H9 (cell line): ENCODE results near the gene DOK5. TPM values are rescaled to one million over a fixed set of nuclear protein-coding genes. Genes with fewer than 3 reads are reported as not detected.

Experiments used
- DNase-seq: peaks from one replicate; pipeline ENCODE4 v3.0.0-alpha.2; 2017
- H2AFZ ChIP-seq: one replicate; pipeline ENCODE4 v1.6.1; 2013; ENCODE audit warnings: mild to moderate bottlenecking, low read length, control low read depth, moderate library complexity
- H2AK5ac ChIP-seq: 2 replicates; pipeline ENCODE4 v1.6.1; 2013; ENCODE audit warnings: low read length, control low read depth, mixed read lengths; ENCODE audit not compliant: insufficient read length
- H2BK120ac ChIP-seq: one replicate; pipeline ENCODE4 v1.6.1; 2013; ENCODE audit warnings: low read depth, mild to moderate bottlenecking, low read length, control low read depth, inconsistent platforms; ENCODE audit not compliant: poor library complexity, severe bottlenecking
- H2BK12ac ChIP-seq: 2 replicates; pipeline ENCODE4 v1.6.1; 2013; ENCODE audit warnings: low read length, control low read depth, mixed read lengths, low read depth; ENCODE audit not compliant: insufficient read length
- H2BK15ac ChIP-seq: 2 replicates; pipeline ENCODE4 v1.6.1; 2013; ENCODE audit warnings: low read depth, low read length, control low read depth
- H2BK20ac ChIP-seq: one replicate; pipeline ENCODE4 v1.6.1; 2013; ENCODE audit warnings: low read depth, mild to moderate bottlenecking, low read length, control low read depth, inconsistent platforms; ENCODE audit not compliant: poor library complexity, severe bottlenecking
- H2BK5ac ChIP-seq: 2 replicates; pipeline ENCODE4 v1.6.1; 2013; ENCODE audit warnings: low read length, control low read depth, mixed read lengths; ENCODE audit not compliant: insufficient read length
- H3K14ac ChIP-seq: 2 replicates; pipeline ENCODE4 v1.6.1; 2013; ENCODE audit warnings: low read length, control low read depth; ENCODE audit not compliant: insufficient read depth
- H3K18ac ChIP-seq: 2 replicates; pipeline ENCODE4 v1.6.1; 2013; ENCODE audit warnings: low read depth, mild to moderate bottlenecking, mixed read lengths, low read length, control low read depth; ENCODE audit not compliant: insufficient read length
- H3K23ac ChIP-seq: 2 replicates; pipeline ENCODE4 v1.6.1; 2013; ENCODE audit warnings: low read length, control low read depth, mixed read lengths, low read depth; ENCODE audit not compliant: insufficient read length
- H3K23me2 ChIP-seq: 2 replicates; pipeline ENCODE4 v1.6.1; 2013; ENCODE audit warnings: low read depth, mild to moderate bottlenecking, mixed read lengths, low read length, control low read depth; ENCODE audit not compliant: insufficient read length, poor library complexity, severe bottlenecking
- H3K27ac ChIP-seq: 2 replicates; pipeline ENCODE4 v1.5.1; 2013; ENCODE audit warnings: low read length, control low read depth, mixed read lengths, low read depth; ENCODE audit not compliant: insufficient read length
- H3K27me3 ChIP-seq: 2 replicates; pipeline ENCODE4 v1.6.1; 2013; ENCODE audit warnings: low read length, control low read depth, inconsistent platforms; ENCODE audit not compliant: insufficient read depth
- H3K4ac ChIP-seq: 2 replicates; pipeline ENCODE4 v1.6.1; 2013; ENCODE audit warnings: low read depth, mild to moderate bottlenecking, control low read depth, inconsistent platforms, low read length, moderate library complexity
- H3K4me1 ChIP-seq: 2 replicates; pipeline ENCODE4 v1.6.1; 2013; ENCODE audit warnings: low read length, control low read depth, inconsistent platforms; ENCODE audit not compliant: insufficient read depth
- H3K4me2 ChIP-seq: 2 replicates; pipeline ENCODE4 v1.6.1; 2013; ENCODE audit warnings: low read length, control low read depth, mixed read lengths; ENCODE audit not compliant: insufficient read length, insufficient read depth
- H3K56ac ChIP-seq: 2 replicates; pipeline ENCODE4 v1.6.1; 2013; ENCODE audit warnings: low read depth, mild to moderate bottlenecking, mixed read lengths, low read length, control low read depth; ENCODE audit not compliant: insufficient read length
- H3K79me1 ChIP-seq: 2 replicates; pipeline ENCODE4 v1.6.1; 2013; ENCODE audit warnings: low read depth, mild to moderate bottlenecking, moderate library complexity, low read length, control low read depth, inconsistent platforms; ENCODE audit not compliant: insufficient read depth, poor library complexity, severe bottlenecking
- H3K79me2 ChIP-seq: 2 replicates; pipeline ENCODE4 v1.6.1; 2013; ENCODE audit warnings: low read length, control low read depth, inconsistent platforms; ENCODE audit not compliant: insufficient read depth
- H3K9ac ChIP-seq: 2 replicates; pipeline ENCODE4 v1.6.1; 2013; ENCODE audit warnings: low read length, control low read depth, mixed read lengths; ENCODE audit not compliant: insufficient read length; ENCODE audit errors: extremely low read depth
- H3K9me3 ChIP-seq: one replicate; pipeline ENCODE4 v1.6.1; 2013; ENCODE audit warnings: low read depth, low read length, inconsistent platforms; ENCODE audit not compliant: control insufficient read depth
- H3T11ph ChIP-seq: one replicate; pipeline ENCODE4 v1.6.1; 2013; ENCODE audit warnings: mild to moderate bottlenecking, low read length, control low read depth, inconsistent platforms
- H4K20me1 ChIP-seq: one replicate; pipeline ENCODE4 v1.6.1; 2013; ENCODE audit not compliant: control insufficient read depth, insufficient read length, insufficient read depth
- H4K5ac ChIP-seq: 2 replicates; pipeline ENCODE4 v1.6.1; 2013; ENCODE audit warnings: low read depth, mild to moderate bottlenecking, mixed read lengths, low read length, control low read depth; ENCODE audit not compliant: insufficient read length
- H4K8ac ChIP-seq: replicated peaks from 2 replicates; pipeline ENCODE4 v1.6.1; 2013; ENCODE audit warnings: low read length, control low read depth, mixed read lengths, low read depth; ENCODE audit not compliant: insufficient read length
- H4K91ac ChIP-seq: 2 replicates; pipeline ENCODE4 v1.6.1; 2013; ENCODE audit warnings: low read depth, mild to moderate bottlenecking, moderate library complexity, mixed read lengths, low read length, control low read depth; ENCODE audit not compliant: insufficient read length
- H3K27ac Mint-ChIP-seq, 3 experiments: 2 replicates in 2 of 3; 3 replicates in 1 of 3; pipeline ENCODE4 v1.8.0; 2020 to 2021; ENCODE audit warnings: mixed read lengths in 3 of 3, mild to moderate bottlenecking in 1 of 3, moderate library complexity in 1 of 3
- H3K27me3 Mint-ChIP-seq: 2 replicates; pipeline ENCODE4 v1.8.0; 2021; ENCODE audit warnings: low read depth, mild to moderate bottlenecking, moderate library complexity, mixed read lengths
- H3K36me3 Mint-ChIP-seq, 3 experiments: 2 replicates in 2 of 3; 3 replicates in 1 of 3; pipeline ENCODE4 v1.8.0; 2020 to 2021; ENCODE audit warnings: low read depth in 3 of 3, mixed read lengths in 3 of 3; ENCODE audit not compliant: insufficient read depth in 1 of 3
- H3K4me1 Mint-ChIP-seq, 2 experiments: 2 replicates each; pipeline ENCODE4 v1.8.0; 2020; ENCODE audit warnings: mixed read lengths in 2 of 2
- H3K4me3 Mint-ChIP-seq, 2 experiments: 2 replicates in 1 of 2; 3 replicates in 1 of 2; pipeline ENCODE4 v1.8.0; 2020 to 2021; ENCODE audit warnings: mild to moderate bottlenecking in 2 of 2, mixed read lengths in 2 of 2, moderate library complexity in 1 of 2
- H3K9me3 Mint-ChIP-seq, 2 experiments: 2 replicates in 1 of 2; 3 replicates in 1 of 2; pipeline ENCODE4 v1.8.0; 2020; ENCODE audit warnings: mild to moderate bottlenecking in 2 of 2, mixed read lengths in 2 of 2, moderate library complexity in 1 of 2
- WGBS: extraction: QIAGEN DNeasy Blood & Tissue Kit; methylation state at CpG from one replicate; pipeline ENCODE4 v1.1.7; 2013; ENCODE audit warnings: missing lambda C conversion rate, low lambda C conversion rate, mixed read lengths; ENCODE audit not compliant: insufficient read length; ENCODE audit errors: extremely low coverage; 5-methylcytosine and 5-hydroxymethylcytosine counted together
- total RNA-seq: library from RNA; stranded (reverse); gene quantifications from 2 replicates; pipeline ENCODE4 v1.2.1, GENCODE V29; 2021
- TF ChIP-seq, protein P1 (sequence below): fragments of 200-600 bp; sonication (generic); conservative IDR thresholded peaks from 3 replicates; pipeline ENCODE4 v1.8.0; 2021; ENCODE audit warnings: antibody characterized with exemption, mild to moderate bottlenecking

The DOK5 gene
- total RNA-seq, 1 experiment from 2014 or later: 4.5 TPM

DNA sequence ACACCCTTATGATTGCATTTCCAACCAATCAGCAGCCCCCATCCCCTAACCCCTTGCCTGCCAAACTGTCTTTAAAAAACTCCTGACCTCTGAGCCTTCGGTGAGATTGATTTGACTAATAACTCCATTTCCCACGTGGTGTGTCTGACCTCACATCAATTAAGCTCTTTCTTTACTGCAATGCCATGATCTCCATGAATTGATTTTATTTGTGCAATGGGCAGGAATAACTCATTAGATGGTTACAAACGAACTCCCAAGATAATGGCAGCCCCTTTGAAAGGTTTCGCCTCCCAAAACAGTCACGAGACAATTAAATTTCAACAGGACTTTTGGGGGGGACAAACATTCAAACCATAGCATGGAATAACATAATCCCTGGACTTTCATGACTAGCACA is 161.2 kb downstream of the DOK5 start:
- H3K9me3 ChIP-seq: peaks cover 6% of the 10 kb centered on the region
- H3K27me3 Mint-ChIP-seq: no peaks in the 10 kb centered on the region
- no peak overlapping the region for H4K91ac ChIP-seq
- no peak overlapping the region for H3K27ac ChIP-seq
- H3K79me2 ChIP-seq: no peaks in the 10 kb centered on the region
- TF ChIP-seq, protein P1, sequence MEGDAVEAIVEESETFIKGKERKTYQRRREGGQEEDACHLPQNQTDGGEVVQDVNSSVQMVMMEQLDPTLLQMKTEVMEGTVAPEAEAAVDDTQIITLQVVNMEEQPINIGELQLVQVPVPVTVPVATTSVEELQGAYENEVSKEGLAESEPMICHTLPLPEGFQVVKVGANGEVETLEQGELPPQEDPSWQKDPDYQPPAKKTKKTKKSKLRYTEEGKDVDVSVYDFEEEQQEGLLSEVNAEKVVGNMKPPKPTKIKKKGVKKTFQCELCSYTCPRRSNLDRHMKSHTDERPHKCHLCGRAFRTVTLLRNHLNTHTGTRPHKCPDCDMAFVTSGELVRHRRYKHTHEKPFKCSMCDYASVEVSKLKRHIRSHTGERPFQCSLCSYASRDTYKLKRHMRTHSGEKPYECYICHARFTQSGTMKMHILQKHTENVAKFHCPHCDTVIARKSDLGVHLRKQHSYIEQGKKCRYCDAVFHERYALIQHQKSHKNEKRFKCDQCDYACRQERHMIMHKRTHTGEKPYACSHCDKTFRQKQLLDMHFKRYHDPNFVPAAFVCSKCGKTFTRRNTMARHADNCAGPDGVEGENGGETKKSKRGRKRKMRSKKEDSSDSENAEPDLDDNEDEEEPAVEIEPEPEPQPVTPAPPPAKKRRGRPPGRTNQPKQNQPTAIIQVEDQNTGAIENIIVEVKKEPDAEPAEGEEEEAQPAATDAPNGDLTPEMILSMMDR: no peak
- no peak overlapping the region for H3K27ac Mint-ChIP-seq
- H3K4me1 ChIP-seq: no peaks in the 10 kb centered on the region; the same call in 1 of the 2 replicates
- no peak overlapping the region for H3K4me2 ChIP-seq
- no peak overlapping the region for H3K56ac ChIP-seq
- WGBS: no CpG with 5 or more reads among the region's 5 CpGs
- H2BK5ac ChIP-seq: no peak overlapping the region
- H3K27me3 ChIP-seq: no peaks in the 10 kb centered on the region
- H3T11ph ChIP-seq: no peak overlapping the region
- H2AFZ ChIP-seq: no peak overlapping the region
- no peak overlapping the region for H3K18ac ChIP-seq
- peaks cover 0 to 24% (median 2%) of the 10 kb centered on the region in 3 experiments; a peak in 4 of 7 replicates for H3K36me3 Mint-ChIP-seq
- H4K5ac ChIP-seq: no peak overlapping the region
- H3K9me3 Mint-ChIP-seq: peaks cover 2 to 6% of the 10 kb centered on the region in 2 experiments; a peak in 3 of 5 replicates
- H2BK12ac ChIP-seq: no peak overlapping the region
- no peak overlapping the region for H4K8ac ChIP-seq
- H2BK20ac ChIP-seq: no peak overlapping the region
- H2BK120ac ChIP-seq: no peak overlapping the region
- H3K9ac ChIP-seq: no peak overlapping the region
- H4K20me1 ChIP-seq: no peaks in the 10 kb centered on the region
- no peak overlapping the region for H3K14ac ChIP-seq
- no peaks in the 10 kb centered on the region for H3K79me1 ChIP-seq
- H3K4ac ChIP-seq: no peak overlapping the region
- peaks cover 31 to 37% of the 10 kb centered on the region in 2 experiments for H3K4me1 Mint-ChIP-seq
- no peak overlapping the region for H2BK15ac ChIP-seq
- H3K23me2 ChIP-seq: no peaks in the 10 kb centered on the region
- H3K23ac ChIP-seq: no peak overlapping the region
- H2AK5ac ChIP-seq: no peak overlapping the region
- no peak for DNase-seq
- H3K4me3 Mint-ChIP-seq: no peak overlapping the region
